A204.1 (cell line): ENCODE data around the gene HADHA.
"Not testable (repeated sequence)": the region's sequence is repeated elsewhere in the genome, so short reads cannot be mapped to it uniquely, and the experiment has no call there.

Experiments used
- FAIRE-seq: peaks from 2 replicates; lab custom pipeline; 2012; peaks lifted over from hg19 to GRCh38; lab: Jason Lieb, UNC

HADHA gene

GRCh38 chr2:26244309-26245230 lies at the start of gene HADHA, which contains the start of gene HADHB:
Gene HADHA, minus strand, starts transcription at chr2:26244632. Its CDS starts 36 bp downstream, at chr2:26244596.
Gene HADHB, plus strand, starts transcription at chr2:26244939. Its CDS starts 9,316 bp downstream, at chr2:26254255.
- peak; percentile 57 for FAIRE-seq

GRCh38 chr2:26292646-26293045 lies 48.2 kb upstream of the HADHA start:
- FAIRE-seq = no peak

GRCh38 chr2:26290001-26290400 lies 45.6 kb upstream of the HADHA start:
- FAIRE-seq = no peak

- peak; percentile 14 for FAIRE-seq
Measured at GRCh38 chr2:26285931-26286330, 41.5 kb upstream of the HADHA start.

- no peak for FAIRE-seq
Measured at GRCh38 chr2:26284132-26284531, 39.7 kb upstream of the HADHA start.

- FAIRE-seq = no peak
Measured at GRCh38 chr2:26283606-26284005, 39.2 kb upstream of the HADHA start.

GRCh38 chr2:26281226-26281625 lies 36.8 kb upstream of the HADHA start:
- FAIRE-seq = no peak

- FAIRE-seq = no peak
Measured at GRCh38 chr2:26279886-26280285, 35.5 kb upstream of the HADHA start.

- no peak for FAIRE-seq
Measured at GRCh38 chr2:26276484-26277227, 32.2 kb upstream of the HADHA start.

- no peak for FAIRE-seq
Measured at GRCh38 chr2:26274058-26274613, 29.7 kb upstream of the HADHA start.

- FAIRE-seq = no peak
Measured at GRCh38 chr2:26273501-26273900, 29.1 kb upstream of the HADHA start.

- FAIRE-seq = no peak
Measured at GRCh38 chr2:26270373-26270772, 25.9 kb upstream of the HADHA start.

GRCh38 chr2:26269571-26270158 lies 25.2 kb upstream of the HADHA start:
- FAIRE-seq = no peak

- not testable (repeated sequence) for FAIRE-seq
Measured at GRCh38 chr2:26268670-26269385, 24.4 kb upstream of the HADHA start.

GRCh38 chr2:26268213-26268612 lies 23.8 kb upstream of the HADHA start:
- FAIRE-seq = no peak

GRCh38 chr2:26258836-26259235 lies 14.4 kb upstream of the HADHA start:
- FAIRE-seq = not testable (repeated sequence)

GRCh38 chr2:26255759-26256384 lies 11.4 kb upstream of the HADHA start:
- FAIRE-seq = no peak

GRCh38 chr2:26251893-26252292 lies 7.5 kb upstream of the HADHA start:
- no peak for FAIRE-seq

- no peak for FAIRE-seq
Measured at GRCh38 chr2:26249625-26250024, 5.2 kb upstream of the HADHA start.

- no peak for FAIRE-seq
Measured at GRCh38 chr2:26246818-26247217, 2.4 kb upstream of the HADHA start.

- no peak for FAIRE-seq
Measured at GRCh38 chr2:26245810-26246209, 1.4 kb upstream of the HADHA start.
